DMS153 (cell line): ENCODE results near the gene PTPA.

Source experiments
- DNase-seq: peaks from one replicate; lab custom pipeline; 2025; lab: John Stamatoyannopoulos, UW

Gene PTPA

GRCh38 chr9:129110740-129111527 is at the start of gene PTPA, which contains the start of gene CRAT:
TSS of gene PTPA (plus strand) at chr9:129111415. CDS start at chr9:129111601, 186 bp downstream.
TSS of gene CRAT (minus strand) at chr9:129110793. CDS start at chr9:129110509, 284 bp downstream.
- peak; percentile 82 for DNase-seq

DNA sequence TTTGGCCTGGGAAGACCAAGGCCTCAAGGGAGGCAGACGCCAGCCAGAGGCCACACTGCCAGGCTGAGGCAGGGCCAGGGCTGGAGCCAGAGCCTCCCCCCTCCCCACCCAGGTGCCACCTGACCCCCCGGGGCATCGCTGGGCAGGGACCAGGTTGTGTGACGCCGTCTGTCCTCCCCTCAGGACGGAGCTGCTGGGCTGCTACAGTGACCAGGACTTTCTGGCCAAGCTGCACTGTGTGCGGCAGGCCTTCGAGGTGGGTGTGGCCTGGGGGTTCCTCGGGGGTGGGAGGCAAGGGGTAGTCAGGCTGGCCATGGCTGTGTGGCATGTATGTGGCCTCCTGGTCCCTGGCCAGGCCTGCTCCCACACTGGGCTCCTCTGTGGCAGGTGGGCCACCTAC is 48.2 kb upstream of the PTPA start:
- no peak for DNase-seq

DNA sequence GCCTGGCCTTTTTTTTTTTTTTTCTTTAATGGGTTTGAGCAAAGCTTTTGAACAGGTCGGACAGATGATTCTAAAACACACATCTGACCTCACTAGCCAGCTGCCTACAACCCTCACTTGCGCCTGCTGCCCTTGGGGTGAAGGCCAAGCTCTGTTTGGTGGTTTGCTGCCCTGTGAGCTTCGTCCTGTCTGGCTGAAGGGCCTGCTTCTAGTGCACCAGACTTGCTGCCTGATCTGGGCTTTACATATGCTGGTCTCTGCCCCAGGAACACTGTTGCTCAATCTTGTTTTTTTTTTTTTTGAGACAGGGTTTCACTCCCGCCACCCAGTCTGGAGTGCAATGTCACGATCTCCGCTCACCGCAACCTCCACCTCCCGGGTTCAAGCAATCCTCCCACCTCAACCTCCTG is 46.7 kb upstream of the PTPA start:
- DNase-seq: no peak

- no peak for DNase-seq
Measured at GRCh38 chr9:129068110-129068509, 43.1 kb upstream of the PTPA start.

GRCh38 chr9:129068990-129069861 is 42.0 kb upstream of the PTPA start:
- no peak for DNase-seq

- DNase-seq: no peak
Measured at GRCh38 chr9:129069862-129070641, 41.2 kb upstream of the PTPA start.

DNA sequence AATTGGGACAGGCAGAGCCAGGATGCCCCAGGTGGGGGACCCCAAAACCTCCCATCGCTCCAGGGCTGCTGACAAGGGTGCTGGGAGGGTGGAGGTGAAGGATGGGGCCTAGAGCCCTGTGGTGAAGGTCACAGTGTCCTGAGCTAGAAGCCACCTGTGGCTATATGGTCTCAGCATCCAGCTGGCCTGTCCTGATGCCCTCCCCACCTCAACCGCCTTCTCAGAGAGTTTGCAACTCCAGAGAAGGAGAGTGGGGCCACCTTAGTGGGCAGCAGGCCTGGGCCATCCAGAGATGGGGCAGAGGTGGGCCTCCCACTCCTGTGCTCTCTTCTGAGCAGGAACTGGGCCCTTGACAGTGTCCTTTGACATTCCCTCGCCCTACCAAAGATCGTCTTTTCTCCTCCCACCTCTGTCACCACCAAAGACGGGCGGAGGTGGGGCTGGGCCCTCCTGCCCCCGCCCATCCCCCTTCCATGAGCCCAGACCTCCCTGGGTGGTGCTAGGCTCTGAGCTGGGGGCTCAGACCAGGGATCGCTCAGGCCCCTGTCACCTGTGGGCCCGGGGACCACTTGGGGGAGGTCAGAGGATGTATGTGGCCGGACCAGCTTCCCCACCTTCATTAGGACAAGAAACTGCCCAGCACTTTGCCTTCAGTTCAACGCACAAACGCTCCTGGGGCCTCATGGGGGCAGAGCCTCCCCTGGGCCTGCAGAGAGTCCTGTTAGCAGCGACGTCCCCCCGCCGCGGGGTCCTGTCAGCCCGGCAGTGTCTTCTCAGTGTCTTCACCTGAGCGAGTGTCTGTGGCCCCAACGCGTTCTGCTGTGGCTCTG is 40.3 kb upstream of the PTPA start:
- DNase-seq: no peak

- no peak for DNase-seq
Measured at GRCh38 chr9:129071526-129072126, 39.6 kb upstream of the PTPA start.

DNA sequence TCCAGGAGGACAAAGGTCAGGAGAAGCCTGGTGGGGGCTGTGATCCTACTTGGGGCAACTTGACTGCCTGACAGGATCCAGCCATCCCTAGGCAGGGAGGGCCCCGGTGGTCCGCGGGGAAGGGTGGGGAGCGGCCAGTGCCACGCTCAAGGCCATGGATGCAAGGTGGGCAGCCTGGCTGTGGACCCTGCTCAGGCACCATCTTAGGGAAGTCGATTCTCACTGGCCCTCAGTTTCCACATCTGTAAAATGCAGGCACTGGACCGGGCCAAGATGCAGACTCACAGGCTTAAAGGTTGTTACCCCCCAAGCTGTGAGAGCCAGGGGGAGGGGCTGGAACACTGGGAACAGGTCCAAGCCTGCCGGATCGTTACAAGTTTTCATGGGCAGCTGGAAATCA is 39.0 kb upstream of the PTPA start:
- no peak for DNase-seq

DNA sequence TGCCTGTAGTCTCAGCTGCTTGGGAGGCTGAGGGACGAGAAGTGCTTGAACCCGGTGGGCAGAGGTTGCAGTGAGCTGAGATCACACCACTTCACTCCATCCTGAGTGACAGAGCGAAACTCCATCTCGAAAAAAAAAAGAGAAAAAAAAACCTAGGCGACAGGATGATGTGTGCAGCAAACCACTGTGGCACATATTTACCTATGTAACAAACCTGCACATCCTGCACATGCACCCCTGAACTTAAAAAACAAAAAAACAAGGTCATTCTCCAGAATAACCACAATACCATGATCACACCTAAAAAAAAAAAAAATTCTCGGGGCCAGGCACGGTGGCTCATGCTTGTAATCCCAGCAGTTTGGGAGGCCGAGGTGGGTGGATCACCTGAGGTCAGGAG is 37.8 kb upstream of the PTPA start:
- DNase-seq: no peak

GRCh38 chr9:129074106-129074505 is 37.1 kb upstream of the PTPA start:
- no peak for DNase-seq

DNA sequence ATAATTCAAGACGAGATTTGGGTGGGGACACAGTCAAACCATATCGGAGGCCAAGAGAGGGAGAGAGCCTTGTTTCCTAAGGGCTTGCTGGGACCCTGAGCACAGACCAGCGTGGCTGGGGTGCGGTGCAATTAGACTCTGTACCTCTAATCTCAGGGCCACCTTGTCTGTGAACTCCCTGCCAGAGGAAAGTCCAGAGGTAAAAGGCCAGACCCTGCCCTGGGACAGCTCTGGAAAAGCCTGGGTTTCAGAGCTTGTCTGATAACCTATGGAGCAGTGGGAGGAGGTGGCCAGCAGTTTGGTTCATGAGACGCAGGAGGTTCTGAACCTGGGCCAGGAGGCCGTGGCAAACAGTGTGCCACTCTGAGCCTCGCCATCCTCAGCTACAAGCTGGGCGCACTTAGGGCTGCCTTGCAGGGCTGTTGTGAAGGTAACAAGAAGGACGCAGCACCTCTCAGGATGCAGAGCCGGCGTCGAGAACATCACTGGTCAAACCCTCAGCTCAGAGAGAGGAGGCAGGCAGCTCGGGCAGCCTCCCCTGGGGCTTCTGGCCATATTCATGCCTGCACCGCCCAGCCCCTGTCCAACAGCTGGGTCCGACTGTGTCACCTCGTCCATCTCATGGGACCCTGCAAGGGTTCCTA is 35.1 kb upstream of the PTPA start:
- no peak for DNase-seq

DNA sequence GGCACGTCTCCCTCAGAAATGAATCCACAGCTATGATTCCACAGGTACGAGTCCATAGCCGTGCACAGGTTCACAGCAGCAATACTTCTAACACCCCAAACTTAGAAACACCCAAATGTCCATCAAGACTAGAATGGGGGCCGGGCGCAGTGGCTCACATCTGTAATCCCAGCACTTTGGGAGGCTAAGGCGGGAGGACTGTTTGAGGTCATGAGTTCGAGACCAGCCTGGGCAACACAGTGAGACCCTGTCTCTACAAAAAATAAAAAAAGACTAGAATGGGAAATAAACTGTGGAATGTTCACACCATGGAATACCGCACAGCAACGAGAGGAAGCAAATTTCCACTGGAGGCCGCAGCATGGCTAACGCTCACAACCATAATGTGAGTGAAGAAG is 34.6 kb upstream of the PTPA start:
- no peak for DNase-seq

GRCh38 chr9:129077236-129077635 is 34.0 kb upstream of the PTPA start:
- DNase-seq: no peak

- no peak for DNase-seq
Measured at GRCh38 chr9:129078691-129079503, 32.3 kb upstream of the PTPA start.

DNA sequence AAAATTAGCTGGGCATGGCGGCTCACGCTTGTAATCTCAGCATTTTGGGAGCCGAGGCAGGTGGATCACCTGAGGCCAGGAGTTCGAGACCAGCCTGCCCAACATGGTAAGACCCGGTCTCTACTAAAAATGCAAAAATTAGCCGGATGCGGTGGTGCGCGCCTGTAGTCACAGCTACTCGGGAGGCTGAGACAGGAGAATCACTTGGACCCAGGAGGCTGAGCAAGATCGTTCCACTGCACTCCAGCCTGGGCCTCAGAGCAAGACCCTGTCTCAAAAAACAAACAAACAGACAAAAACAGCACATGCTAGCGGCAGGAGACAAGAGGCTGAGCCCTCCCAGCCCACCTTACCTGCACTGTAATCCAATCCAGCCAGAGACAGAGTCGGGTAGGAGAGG is 31.4 kb upstream of the PTPA start:
- DNase-seq: no peak

- DNase-seq: no peak
Measured at GRCh38 chr9:129080298-129080600, 31.0 kb upstream of the PTPA start.

GRCh38 chr9:129080601-129081387 is 30.4 kb upstream of the PTPA start, which contains the start of gene DOLPP1:
TSS of gene DOLPP1 (plus strand) at chr9:129081111. CDS start at chr9:129081132, 21 bp downstream.
- DNase-seq: peak; percentile 99

GRCh38 chr9:129081388-129081904 is 29.8 kb upstream of the PTPA start:
- DNase-seq: no peak
